HCT116 (cell line): ENCODE measurements around the gene CDC42EP1.

Experiments used
- CTCF ChIP-seq, 3 experiments: fragments of 200-600 bp in 1 of 3; sonication (generic) in 1 of 3; IDR thresholded peaks in 2 of 3; conservative IDR thresholded peaks in 1 of 3; 2 replicates each; pipeline ENCODE4 v1.5.1; 2012 to 2017; ENCODE audit warnings: low read depth in 2 of 3, low read length in 2 of 3, antibody characterized with exemption in 1 of 3, borderline replicate concordance in 1 of 3, control low read depth in 1 of 3, mild to moderate bottlenecking in 1 of 3, mixed read lengths in 1 of 3, mixed run types in 1 of 3, moderate library complexity in 1 of 3; ENCODE audit not compliant: insufficient read depth in 1 of 3
- FOSL1 ChIP-seq: IDR thresholded peaks from 2 replicates; pipeline ENCODE4 v1.6.1; 2012; ENCODE audit warnings: low read depth
- POLR2A ChIP-seq: IDR thresholded peaks from 2 replicates; pipeline ENCODE4 v1.7.0; 2011; ENCODE audit warnings: borderline replicate concordance; ENCODE audit not compliant: insufficient read depth, insufficient read length; ENCODE audit errors: extremely low read depth
- POLR2AphosphoS5 ChIP-seq: IDR thresholded peaks from 2 replicates; pipeline ENCODE4 v1.6.1; 2011; ENCODE audit warnings: mild to moderate bottlenecking, low read depth, low read length, moderate library complexity
- RAD21 ChIP-seq: IDR thresholded peaks from 2 replicates; pipeline ENCODE4 v1.6.1; 2012; ENCODE audit warnings: low read depth, mild to moderate bottlenecking
- SIN3A ChIP-seq: IDR thresholded peaks from 2 replicates; pipeline ENCODE4 v1.6.1; 2012; ENCODE audit warnings: low read depth
- YY1 ChIP-seq: IDR thresholded peaks from 2 replicates; pipeline ENCODE4 v1.6.1; 2011; ENCODE audit warnings: low read length, low read depth, moderate library complexity, mild to moderate bottlenecking; ENCODE audit not compliant: insufficient replicate concordance; ENCODE audit errors: extremely low read depth

DNA sequence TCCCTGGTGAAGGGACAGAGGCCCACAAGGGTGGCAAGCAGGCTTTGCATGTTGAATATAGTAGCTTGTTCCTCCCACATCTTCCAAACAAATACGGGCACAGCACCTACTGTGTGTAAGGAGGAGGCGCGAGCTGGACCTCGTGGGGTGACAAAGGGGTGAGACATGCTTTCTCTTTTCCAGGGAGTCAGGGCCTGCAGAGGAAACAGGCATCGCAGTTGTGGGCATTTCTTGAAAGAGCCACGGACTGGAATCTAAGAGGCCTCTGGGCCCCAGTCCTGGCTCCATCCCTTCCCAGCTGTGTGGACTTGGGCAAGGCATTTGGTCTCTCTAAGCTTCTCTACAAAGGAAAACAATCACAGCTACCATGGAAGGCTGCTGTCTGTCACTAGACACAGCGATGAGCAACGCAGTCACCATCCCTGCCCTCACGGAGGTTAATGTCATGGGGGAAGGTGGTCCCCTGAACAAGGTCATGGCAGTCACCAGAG lies 13.0 kb upstream of the CDC42EP1 start:
- TF ChIP-seq CTCF (IDR thresholded peaks at IDR 0.05 in 2 of 3, conservative IDR thresholded peaks at IDR 0.05 in 1 of 3; ENCODE audit: borderline replicate concordance in 1 of 3, insufficient read depth in 1 of 3, low read depth in 2 of 3, low read length in 2 of 3) (no peak), POLR2AphosphoS5 (no peak), RAD21 (no peak), FOSL1 (no peak), YY1 (no peak), SIN3A (no peak), POLR2A (no peak)
